Measurements from ENCODE around the gene TBCCD1.

TBCCD1 gene

GRCh38 chr3:186552408-186553031 is 14.6 kb downstream of the TBCCD1 start:
- ATAC-seq (ENCODE audit: low read depth) (no peak), DNase-seq (ENCODE audit: low spot score) (no peak)
- TF ChIP-seq CTCF (IDR thresholded peaks at IDR 0.05; ENCODE audit: poor library complexity, severe bottlenecking): no peak
- Histone ChIP-seq H3K4me1 (ENCODE audit: insufficient read depth, poor library complexity, severe bottlenecking) (no peaks in the 10 kb centered on the region), H3K36me3 (ENCODE audit: low read depth) (peaks cover 92% of the 10 kb centered on the region), H3K27ac (ENCODE audit: poor library complexity, severe bottlenecking) (no peak overlapping the region), H3K27me3 (ENCODE audit: insufficient read depth, poor library complexity, severe bottlenecking) (no peaks in the 10 kb centered on the region), H3K4me3 (ENCODE audit: severe bottlenecking) (no peak overlapping the region), H3K9me3 (ENCODE audit: severe bottlenecking) (no peaks in the 10 kb centered on the region)

- Histone ChIP-seq H3K4me1 (ENCODE audit: insufficient read depth, poor library complexity, severe bottlenecking) (no peaks in the 10 kb centered on the region), H3K27ac (ENCODE audit: poor library complexity, severe bottlenecking) (no peak overlapping the region), H3K9me3 (ENCODE audit: severe bottlenecking) (no peaks in the 10 kb centered on the region), H3K4me3 (ENCODE audit: severe bottlenecking) (no peak overlapping the region), H3K27me3 (ENCODE audit: insufficient read depth, poor library complexity, severe bottlenecking) (no peaks in the 10 kb centered on the region), H3K36me3 (ENCODE audit: low read depth) (peaks cover 82% of the 10 kb centered on the region)
- DNase-seq (ENCODE audit: low spot score) (no peak), ATAC-seq (ENCODE audit: low read depth) (peak; percentile 42; the same call in 2 of the 3 replicates)
- TF ChIP-seq CTCF (IDR thresholded peaks at IDR 0.05; ENCODE audit: poor library complexity, severe bottlenecking): peak; percentile 15
These were observed 15.8 kb downstream of the TBCCD1 start for GRCh38 chr3:186551387-186551786.

- no peak for TF ChIP-seq CTCF (IDR thresholded peaks at IDR 0.05; ENCODE audit: poor library complexity, severe bottlenecking)
- H3K4me3 ChIP-seq (ENCODE audit: severe bottlenecking): no peak overlapping the region
- peaks cover 77% of the 10 kb centered on the region for H3K36me3 ChIP-seq (ENCODE audit: low read depth)
- no peak overlapping the region for H3K27ac ChIP-seq (ENCODE audit: poor library complexity, severe bottlenecking)
- no peaks in the 10 kb centered on the region for H3K4me1 ChIP-seq (ENCODE audit: insufficient read depth, poor library complexity, severe bottlenecking)
- no peaks in the 10 kb centered on the region for H3K27me3 ChIP-seq (ENCODE audit: insufficient read depth, poor library complexity, severe bottlenecking)
- ATAC-seq (ENCODE audit: low read depth) (no peak), DNase-seq (ENCODE audit: low spot score) (no peak)
- no peaks in the 10 kb centered on the region for H3K9me3 ChIP-seq (ENCODE audit: severe bottlenecking)
These were observed 17.6 kb downstream of the TBCCD1 start for GRCh38 chr3:186549497-186549896.

GRCh38 chr3:186544281-186544680 is 22.9 kb downstream of the TBCCD1 start, which contains the start of gene CRYGS:
Gene CRYGS, minus strand, starts transcription at chr3:186544380. Its CDS starts 54 bp downstream, at chr3:186544326.
- peaks cover 7% of the 10 kb centered on the region for H3K4me1 ChIP-seq (ENCODE audit: insufficient read depth, poor library complexity, severe bottlenecking)
- no peak for ATAC-seq (ENCODE audit: low read depth)
- H3K27ac ChIP-seq (ENCODE audit: poor library complexity, severe bottlenecking): no peak within 1 kb of the TSS

More at GRCh38 chr3:186544281-186544680, 22.9 kb downstream of the TBCCD1 start, which contains the start of gene CRYGS:
- no peak for DNase-seq (ENCODE audit: low spot score)
- H3K36me3 ChIP-seq (ENCODE audit: low read depth): peaks cover 39% of the 10 kb centered on the region
- H3K27me3 ChIP-seq (ENCODE audit: insufficient read depth, poor library complexity, severe bottlenecking): no peaks in the 10 kb centered on the region
- H3K9me3 ChIP-seq (ENCODE audit: severe bottlenecking): no peaks in the 10 kb centered on the region
- H3K4me3 ChIP-seq (ENCODE audit: severe bottlenecking): no peak within 1 kb of the TSS
- no peak for TF ChIP-seq CTCF (IDR thresholded peaks at IDR 0.05; ENCODE audit: poor library complexity, severe bottlenecking)

All from RWPE2 (cell line).